Adipocyte (in vitro differentiated cells): ENCODE results near the gene LIN37.
"Not testable (repeated sequence)": the region's sequence is repeated elsewhere in the genome, so short reads cannot be mapped to it uniquely, and the experiment has no call there.

Source experiments
- DNase-seq: peaks from one replicate; pipeline ENCODE4 v3.0.0-alpha.2; 2015; ENCODE audit warnings: low read depth
- H3K27me3 ChIP-seq: replicated peaks from 2 replicates; pipeline ENCODE4 v1.7.0; 2013; ENCODE audit warnings: mild to moderate bottlenecking, low read length, moderate library complexity; ENCODE audit not compliant: control insufficient read depth, insufficient read depth
- H3K36me3 ChIP-seq: 2 replicates; pipeline ENCODE4 v1.7.0; 2013; ENCODE audit warnings: low read length, mild to moderate bottlenecking, moderate library complexity; ENCODE audit not compliant: control insufficient read depth, insufficient read depth, severe bottlenecking
- H3K4me1 ChIP-seq: 2 replicates; pipeline ENCODE4 v1.7.0; 2013; ENCODE audit warnings: mild to moderate bottlenecking, low read length, moderate library complexity; ENCODE audit not compliant: control insufficient read depth, insufficient read depth
- H3K4me3 ChIP-seq: 2 replicates; pipeline ENCODE4 v1.7.0; 2013; ENCODE audit warnings: mild to moderate bottlenecking, low read length, moderate library complexity
- H3K9ac ChIP-seq: 2 replicates; pipeline ENCODE4 v1.7.0; 2013; ENCODE audit warnings: mild to moderate bottlenecking, low read length, moderate library complexity
- H3K9me3 ChIP-seq: 2 replicates; pipeline ENCODE4 v1.7.0; 2013; ENCODE audit warnings: mild to moderate bottlenecking, low read length, moderate library complexity; ENCODE audit not compliant: control insufficient read depth

The LIN37 gene

GRCh38 chr19:35721374-35721773 is 27.0 kb upstream of the LIN37 start:
- Histone ChIP-seq H3K27me3 (no peaks in the 10 kb centered on the region), H3K9ac (no peak overlapping the region), H3K4me1 (peaks cover 14% of the 10 kb centered on the region), H3K36me3 (peaks cover 60% of the 10 kb centered on the region), H3K9me3 (no peaks in the 10 kb centered on the region), H3K4me3 (no peak overlapping the region)
- no peak for DNase-seq

- Histone ChIP-seq H3K27me3 (no peaks in the 10 kb centered on the region), H3K4me1 (peaks cover 14% of the 10 kb centered on the region), H3K4me3 (no peak overlapping the region), H3K9ac (no peak overlapping the region), H3K9me3 (no peaks in the 10 kb centered on the region), H3K36me3 (peaks cover 69% of the 10 kb centered on the region)
- no peak for DNase-seq
These were observed 25.9 kb upstream of the LIN37 start for GRCh38 chr19:35722461-35722860.

GRCh38 chr19:35722897-35723296 is 25.5 kb upstream of the LIN37 start:
- peaks cover 74% of the 10 kb centered on the region for H3K36me3 ChIP-seq
- H3K9ac ChIP-seq = no peak overlapping the region
- peaks cover 14% of the 10 kb centered on the region for H3K4me1 ChIP-seq
- no peaks in the 10 kb centered on the region for H3K27me3 ChIP-seq
- no peaks in the 10 kb centered on the region for H3K9me3 ChIP-seq
- H3K4me3 ChIP-seq = no peak overlapping the region
- no peak for DNase-seq

GRCh38 chr19:35723671-35724070 is 24.7 kb upstream of the LIN37 start:
- no peak overlapping the region for H3K4me3 ChIP-seq
- no peak for DNase-seq
- H3K4me1 ChIP-seq = peaks cover 13% of the 10 kb centered on the region
- H3K36me3 ChIP-seq = peaks cover 81% of the 10 kb centered on the region
- no peak overlapping the region for H3K9ac ChIP-seq
- H3K9me3 ChIP-seq = no peaks in the 10 kb centered on the region
- H3K27me3 ChIP-seq = no peaks in the 10 kb centered on the region

- H3K36me3 ChIP-seq = peaks cover 86% of the 10 kb centered on the region
- not testable (repeated sequence) for H3K9me3 ChIP-seq
These were observed 24.2 kb upstream of the LIN37 start for GRCh38 chr19:35724132-35724531.

GRCh38 chr19:35724560-35724959 is 23.8 kb upstream of the LIN37 start:
- Histone ChIP-seq H3K9me3 (no peaks in the 10 kb centered on the region), H3K4me1 (peaks cover 4% of the 10 kb centered on the region), H3K4me3 (no peak overlapping the region), H3K9ac (no peak overlapping the region), H3K27me3 (no peaks in the 10 kb centered on the region), H3K36me3 (peaks cover 90% of the 10 kb centered on the region)
- DNase-seq = no peak

More at GRCh38 chr19:35724132-35724531, 24.2 kb upstream of the LIN37 start:
- DNase-seq, H3K27me3 ChIP-seq, H3K4me3 ChIP-seq, H3K9ac ChIP-seq, H3K4me1 ChIP-seq: not testable (repeated sequence)

- peaks cover 94% of the 10 kb centered on the region for H3K36me3 ChIP-seq
- no peaks in the 10 kb centered on the region for H3K4me1 ChIP-seq
- H3K27me3 ChIP-seq = no peaks in the 10 kb centered on the region
- H3K9me3 ChIP-seq = no peaks in the 10 kb centered on the region
- no peak overlapping the region for H3K9ac ChIP-seq
- H3K4me3 ChIP-seq = no peak overlapping the region
- DNase-seq = no peak
These were observed 23.0 kb upstream of the LIN37 start for GRCh38 chr19:35725216-35725861.

GRCh38 chr19:35727053-35727955 is 21.1 kb upstream of the LIN37 start:
- Histone ChIP-seq H3K9me3 (no peaks in the 10 kb centered on the region), H3K9ac (no peak overlapping the region), H3K36me3 (peaks cover 98% of the 10 kb centered on the region), H3K4me1 (no peaks in the 10 kb centered on the region), H3K27me3 (no peaks in the 10 kb centered on the region), H3K4me3 (no peak overlapping the region)
- no peak for DNase-seq

GRCh38 chr19:35727956-35728706 is 20.2 kb upstream of the LIN37 start:
- no peaks in the 10 kb centered on the region for H3K9me3 ChIP-seq
- H3K4me3 ChIP-seq = no peak overlapping the region
- no peaks in the 10 kb centered on the region for H3K4me1 ChIP-seq
- peaks cover 90% of the 10 kb centered on the region for H3K36me3 ChIP-seq
- H3K27me3 ChIP-seq = no peaks in the 10 kb centered on the region
- H3K9ac ChIP-seq = no peak overlapping the region
- no peak for DNase-seq

- no peaks in the 10 kb centered on the region for H3K9me3 ChIP-seq
- H3K4me3 ChIP-seq = no peak overlapping the region
- no peak for DNase-seq
- peaks cover 86% of the 10 kb centered on the region for H3K36me3 ChIP-seq
- peaks cover 6% of the 10 kb centered on the region for H3K4me1 ChIP-seq
- H3K9ac ChIP-seq = no peak overlapping the region
- H3K27me3 ChIP-seq = no peaks in the 10 kb centered on the region
These were observed 19.4 kb upstream of the LIN37 start for GRCh38 chr19:35729021-35729420.

- Histone ChIP-seq H3K4me1 (peaks cover 8% of the 10 kb centered on the region), H3K9me3 (no peaks in the 10 kb centered on the region), H3K4me3 (no peak overlapping the region), H3K9ac (no peak overlapping the region), H3K36me3 (peaks cover 86% of the 10 kb centered on the region), H3K27me3 (no peaks in the 10 kb centered on the region)
- no peak for DNase-seq
These were observed 18.6 kb upstream of the LIN37 start for GRCh38 chr19:35729763-35730162.
